Left renal cortex interstitium (tissue), 4 donors: Measurements from ENCODE around the gene ACTR2. TPM values are rescaled to one million over a fixed set of nuclear protein-coding genes. Genes with fewer than 3 reads are reported as not detected.
"Not testable (repeated sequence)": the region's sequence is repeated elsewhere in the genome, so short reads cannot be mapped to it uniquely, and the experiment has no call there.

Experiments used
- DNase-seq, 4 donors: peaks; one replicate each; pipeline ENCODE4 v3.0.0-alpha.2; 2013; ENCODE audit warnings: low read depth in 4 of 4, low spot score in 2 of 4, missing footprints in 1 of 4
- polyA plus RNA-seq, 4 donors: library from polyadenylated mRNA; unstranded; fragments of 120-200 nt; gene quantifications; one replicate each; pipeline ENCODE4 v1.2.1, GENCODE V29; 2013; ENCODE audit not compliant: insufficient read length in 4 of 4

ACTR2 gene
- polyA plus RNA-seq, 4 donors: 152 to 206 (median 188) TPM

- DNase-seq: no peak
Observed at GRCh38 chr2:65305934-65306333, 78.3 kb downstream of the ACTR2 start.

- DNase-seq: no peak
Observed at GRCh38 chr2:65309699-65310098, 82.1 kb downstream of the ACTR2 start.

GRCh38 chr2:65311049-65311448, 83.4 kb downstream of the ACTR2 start:
- DNase-seq: no peak

- no peak for DNase-seq
Observed at GRCh38 chr2:65311596-65311995, 84.0 kb downstream of the ACTR2 start.

- no peak for DNase-seq
Observed at GRCh38 chr2:65313126-65313953, 85.7 kb downstream of the ACTR2 start.

GRCh38 chr2:65313954-65314256, 86.3 kb downstream of the ACTR2 start:
- no peak for DNase-seq

- DNase-seq: no peak
Observed at GRCh38 chr2:65314801-65315441, 87.3 kb downstream of the ACTR2 start.

GRCh38 chr2:65316072-65316471, 88.4 kb downstream of the ACTR2 start:
- DNase-seq: no peak

- DNase-seq: not testable (repeated sequence)
Observed at GRCh38 chr2:65317351-65317750, 89.7 kb downstream of the ACTR2 start.

- no peak for DNase-seq
Observed at GRCh38 chr2:65317841-65318240, 90.2 kb downstream of the ACTR2 start.

GRCh38 chr2:65319072-65319673, 91.5 kb downstream of the ACTR2 start:
- no peak for DNase-seq

- no peak for DNase-seq
Observed at GRCh38 chr2:65319674-65320041, 92.0 kb downstream of the ACTR2 start.

- DNase-seq: no peak
Observed at GRCh38 chr2:65320042-65320725, 92.6 kb downstream of the ACTR2 start.

Other genes starting within 250 kb of the ACTR2 start
- 1 to 10 TPM; 6.4 to 9.2 (median 7.9) TPM for gene SLC1A4, start 238.4 kb upstream of the ACTR2 start, polyA plus RNA-seq
- gene CEP68, start 171.4 kb upstream of the ACTR2 start, polyA plus RNA-seq: 10 to 100 TPM; 28.4 to 30.1 (median 29.6) TPM
- gene RAB1A, start 97.7 kb upstream of the ACTR2 start, polyA plus RNA-seq: 100 to 1,000 TPM; 199 to 270 (median 248) TPM
- 10 to 100 TPM; 35.9 to 39.1 (median 37.7) TPM for gene SPRED2, start 204.8 kb downstream of the ACTR2 start, polyA plus RNA-seq